DMS 273 treated with DMSO at 0.1 percent for 48 hours (cell line): ENCODE measurements around the gene ZNF512.
"Not testable (repeated sequence)": the region's sequence is repeated elsewhere in the genome, so short reads cannot be mapped to it uniquely, and the experiment has no call there.

Source experiments
- DNase-seq: peaks from one replicate; lab custom pipeline; 2025; lab: John Stamatoyannopoulos, UW

The ZNF512 gene

DNA sequence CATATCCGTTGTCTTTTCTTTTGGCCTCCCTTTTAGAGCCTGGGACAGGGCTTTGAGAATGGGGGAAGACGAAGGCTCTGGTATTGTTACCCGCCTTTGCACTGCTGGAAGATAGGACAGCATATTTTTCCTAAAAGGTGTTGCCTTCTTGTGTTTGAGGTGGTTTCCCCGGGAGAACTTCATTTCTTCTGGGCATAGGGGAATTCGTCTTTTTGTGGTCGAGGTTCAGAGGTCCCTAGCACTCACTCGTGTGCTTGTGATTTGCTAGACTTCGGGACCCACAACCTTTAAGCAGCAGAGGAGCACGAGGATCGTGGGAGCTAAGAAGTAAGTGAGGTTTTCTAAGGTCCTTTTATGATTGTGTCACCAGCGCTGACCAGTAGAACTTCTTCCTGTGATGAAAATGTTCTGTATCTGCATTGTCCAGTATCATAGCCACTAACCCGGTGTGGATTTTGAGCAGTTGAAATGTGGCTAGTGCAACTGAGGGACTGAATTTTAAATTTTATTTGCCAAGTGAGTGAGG, 611 bp downstream of the ZNF512 start:
- no peak for DNase-seq

DNA sequence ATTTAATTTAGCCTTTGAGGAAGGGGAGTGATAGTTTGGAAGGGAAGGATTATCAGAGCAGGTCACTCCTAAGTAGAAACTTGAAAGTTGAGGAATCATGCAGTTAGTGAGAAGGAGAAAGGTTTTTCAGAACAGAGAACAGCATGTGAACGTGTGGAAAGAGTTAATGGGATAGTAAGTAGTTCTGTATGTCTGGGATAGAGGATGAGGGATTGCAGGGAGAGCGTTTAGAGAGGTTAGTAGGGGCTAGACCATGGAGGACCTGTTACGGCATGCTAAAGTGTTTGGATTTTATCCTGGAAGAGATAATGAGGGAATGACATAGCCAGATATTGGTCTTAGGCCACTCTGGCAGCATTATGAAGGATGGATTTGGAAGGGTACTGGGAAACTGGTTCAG, 1.8 kb downstream of the ZNF512 start:
- no peak for DNase-seq

DNA sequence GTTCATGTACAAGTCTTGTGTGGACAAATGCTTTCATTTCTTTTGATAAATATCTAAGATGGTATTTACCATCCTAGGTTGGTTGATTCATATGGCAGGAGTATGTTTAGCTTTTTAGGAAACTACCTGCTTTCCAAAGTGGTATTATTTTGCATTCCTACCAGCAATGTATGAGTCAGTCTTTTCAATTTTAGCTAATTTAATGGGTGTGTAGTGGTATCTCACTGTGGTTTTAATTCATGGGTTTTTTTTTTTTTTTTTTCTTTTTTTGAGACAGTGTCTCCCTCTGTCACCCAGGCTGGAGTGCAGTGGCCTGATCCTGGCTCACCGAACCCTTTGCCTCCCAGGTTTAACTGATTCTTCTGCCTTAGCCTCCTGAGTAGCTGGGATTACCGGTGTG, 4.2 kb downstream of the ZNF512 start:
- DNase-seq, result no peak

DNA sequence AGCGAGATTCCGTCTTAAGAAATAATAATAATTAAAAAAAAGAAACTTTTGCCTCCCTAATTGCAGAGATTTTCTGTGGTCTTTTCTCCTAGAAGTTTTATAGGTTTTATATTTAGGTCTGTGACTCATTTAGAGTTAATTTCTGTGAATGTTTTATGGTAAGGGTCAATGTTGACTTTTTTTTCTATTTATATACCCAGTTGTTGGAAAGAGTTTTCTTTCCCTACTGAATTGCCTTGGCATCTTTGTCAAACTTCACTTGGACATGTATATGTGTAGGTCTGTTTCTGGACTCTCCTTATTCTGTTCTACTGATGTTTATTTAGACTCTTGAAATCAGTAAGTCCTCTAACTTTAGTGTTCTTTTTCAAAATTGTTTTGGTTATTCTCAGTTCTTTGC, 5.5 kb downstream of the ZNF512 start:
- DNase-seq, result no peak

DNA sequence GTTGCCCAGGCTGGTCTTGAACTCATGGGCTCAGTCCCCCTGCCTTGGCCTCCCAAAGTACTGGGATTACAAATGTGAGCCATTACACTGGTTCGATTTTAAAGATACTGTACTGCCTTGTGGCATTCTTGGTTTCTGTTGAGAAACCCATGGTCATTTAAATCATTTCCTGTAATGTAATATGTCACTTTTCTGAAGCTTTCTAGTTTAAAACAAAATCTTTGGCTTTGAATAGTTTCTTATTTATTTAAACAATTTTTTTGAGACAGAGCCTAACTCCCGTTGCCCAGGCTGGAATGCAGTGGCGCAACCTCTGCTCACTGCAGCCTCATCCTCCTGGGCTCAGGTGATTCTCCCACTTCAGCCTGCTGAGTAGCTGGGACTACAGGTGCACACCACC, 8.9 kb downstream of the ZNF512 start:
- no peak for DNase-seq

GRCh38 chr2:27593240-27593639, 10.4 kb downstream of the ZNF512 start:
- DNase-seq, result no peak

- DNase-seq, result not testable (repeated sequence)
Measured at GRCh38 chr2:27594020-27594703, 11.3 kb downstream of the ZNF512 start.

GRCh38 chr2:27595412-27595811, 12.6 kb downstream of the ZNF512 start:
- DNase-seq, result not testable (repeated sequence)

DNA sequence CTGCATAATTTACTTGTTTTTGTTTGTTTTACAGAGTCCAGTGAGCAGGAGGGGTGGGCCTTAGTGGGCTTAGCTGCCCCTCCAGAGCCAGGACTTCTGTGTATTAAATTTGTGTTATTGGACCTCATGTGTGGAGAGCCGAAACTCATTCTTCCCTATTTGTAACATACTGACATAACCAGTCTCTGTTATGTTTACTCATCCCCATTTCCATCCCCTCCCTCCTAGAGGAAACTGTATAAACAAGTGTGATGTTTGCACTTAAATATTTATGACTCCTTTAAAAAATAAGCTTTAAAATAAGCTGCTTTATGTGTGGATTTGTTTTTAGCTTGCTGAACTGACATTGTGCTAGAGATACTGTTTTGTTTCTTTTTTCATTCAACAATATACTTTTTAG, 13.8 kb downstream of the ZNF512 start:
- DNase-seq, result no peak

DNA sequence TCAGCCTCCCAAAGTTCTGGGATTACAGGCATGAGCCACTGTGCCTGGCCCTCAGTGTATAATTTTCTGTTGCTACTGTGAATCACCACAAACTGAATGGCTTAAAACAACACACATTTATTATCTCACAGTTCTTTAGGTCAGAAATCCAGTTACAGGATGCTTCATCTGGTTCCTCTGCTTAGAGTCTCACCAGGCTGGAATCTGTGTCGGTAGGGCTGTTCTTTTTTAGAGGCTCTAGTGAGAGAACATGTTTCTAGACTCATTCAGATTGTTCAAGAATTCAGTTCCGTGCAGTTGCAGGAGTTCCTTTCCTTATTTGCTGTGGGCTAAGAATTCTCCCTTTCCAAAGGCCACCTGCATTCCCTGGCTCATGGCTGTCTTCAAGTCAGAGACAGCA, 23.8 kb downstream of the ZNF512 start:
- DNase-seq, result no peak

DNA sequence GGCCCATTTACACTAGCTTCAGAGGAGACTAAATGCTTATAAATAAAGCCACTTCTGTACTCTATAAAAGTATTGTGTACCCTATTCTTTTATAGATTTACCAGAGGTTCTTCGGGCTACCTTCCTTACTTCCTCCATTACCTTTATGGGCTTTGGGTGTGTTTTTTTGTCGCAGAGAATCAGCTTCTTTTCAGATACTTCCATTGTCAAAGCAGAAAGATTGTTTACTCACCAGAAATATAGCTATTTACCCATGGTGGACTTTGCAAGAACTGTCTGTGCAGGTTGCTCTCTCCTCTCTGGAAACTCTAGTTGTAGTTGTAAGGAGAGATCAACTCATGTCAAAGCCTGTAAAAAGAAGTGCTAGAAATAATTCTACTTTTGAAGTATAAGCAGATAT, 31.1 kb downstream of the ZNF512 start:
- no peak for DNase-seq

- peak; percentile 8 for DNase-seq
Measured at GRCh38 chr2:27615316-27615715, 32.5 kb downstream of the ZNF512 start.

- no peak for DNase-seq
Measured at GRCh38 chr2:27621524-27621923, 38.7 kb downstream of the ZNF512 start.

- DNase-seq, result no peak
Measured at GRCh38 chr2:27622921-27623384, 40.1 kb downstream of the ZNF512 start.

GRCh38 chr2:27624943-27625342, 42.1 kb downstream of the ZNF512 start:
- DNase-seq, result no peak

DNA sequence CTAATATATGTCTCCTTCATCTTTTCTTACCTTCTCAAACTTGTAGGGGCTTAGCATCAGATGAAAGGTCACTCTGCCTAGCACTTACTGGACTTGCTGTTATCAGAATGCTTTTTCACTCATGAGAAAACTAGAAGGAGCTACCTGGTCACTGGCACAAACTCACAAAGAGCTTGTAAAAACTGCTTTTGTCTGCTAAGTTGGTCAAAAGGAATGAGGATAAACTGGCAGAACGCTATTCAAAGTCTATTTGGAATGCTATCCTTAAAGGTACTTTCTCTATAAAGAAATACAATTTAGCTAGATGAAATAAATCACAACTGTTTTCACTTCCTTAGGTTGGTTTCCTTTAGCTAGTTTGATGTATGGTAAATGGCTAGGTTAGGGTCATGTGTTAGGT, 43.5 kb downstream of the ZNF512 start:
- DNase-seq, result not testable (repeated sequence)

DNA sequence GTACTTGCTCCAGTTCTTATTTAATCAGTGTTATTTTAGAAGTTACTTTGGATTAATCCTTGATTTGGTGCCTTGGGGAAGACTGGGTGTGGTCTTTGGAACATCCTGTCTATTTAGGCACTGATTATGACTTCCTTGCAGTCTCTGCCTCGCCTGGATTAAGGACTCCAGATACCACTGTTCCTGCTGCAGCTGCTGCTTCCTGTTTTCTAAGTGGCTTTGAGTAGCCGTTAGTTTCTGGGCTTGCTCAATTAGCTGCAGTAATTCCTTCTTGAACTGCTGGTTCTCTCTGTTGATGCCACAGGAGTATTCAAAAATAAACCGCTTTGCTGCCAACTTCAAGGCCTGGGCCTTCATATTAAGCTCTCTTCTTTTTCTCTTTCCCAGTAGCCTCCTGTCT, 44.1 kb downstream of the ZNF512 start:
- not testable (repeated sequence) for DNase-seq

DNA sequence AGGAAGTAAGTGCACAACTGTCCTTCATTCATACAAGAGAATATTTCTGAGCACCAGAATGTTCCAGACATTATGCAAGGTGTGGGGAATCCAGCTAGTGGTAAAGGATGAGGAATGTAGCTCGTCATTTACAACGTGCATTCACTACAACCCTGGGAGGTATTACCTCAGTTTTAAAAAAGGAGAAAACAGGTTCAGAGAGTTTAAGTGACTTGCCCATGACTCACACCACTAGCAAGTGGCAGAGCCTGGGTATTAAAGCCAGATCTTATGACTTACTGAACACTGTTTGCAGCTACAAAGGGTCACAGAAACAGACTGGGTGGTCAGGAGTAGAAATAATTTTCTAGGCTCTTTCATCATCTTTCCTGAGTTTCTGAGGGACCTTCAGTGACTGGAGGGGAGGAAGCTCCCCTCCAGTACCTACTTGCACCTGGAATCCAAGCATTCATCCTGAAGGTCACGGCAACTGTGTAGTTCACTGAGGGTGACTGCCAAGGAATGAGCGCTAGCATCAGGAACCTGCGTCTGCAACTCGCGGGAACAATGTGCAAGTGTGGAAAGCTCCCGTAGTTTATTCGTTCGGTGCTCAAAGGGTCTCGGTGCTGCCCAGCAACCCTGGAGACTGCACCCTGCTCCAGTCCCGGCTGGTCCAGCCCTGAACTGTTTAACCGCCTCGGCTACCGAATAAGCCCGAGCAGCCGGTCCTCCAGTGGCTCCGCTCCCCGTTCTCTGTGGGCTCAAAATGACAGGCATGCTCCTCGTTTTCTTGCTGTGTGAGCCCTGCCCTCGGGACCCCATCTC, 45.3 kb downstream of the ZNF512 start:
- no peak for DNase-seq

DNA sequence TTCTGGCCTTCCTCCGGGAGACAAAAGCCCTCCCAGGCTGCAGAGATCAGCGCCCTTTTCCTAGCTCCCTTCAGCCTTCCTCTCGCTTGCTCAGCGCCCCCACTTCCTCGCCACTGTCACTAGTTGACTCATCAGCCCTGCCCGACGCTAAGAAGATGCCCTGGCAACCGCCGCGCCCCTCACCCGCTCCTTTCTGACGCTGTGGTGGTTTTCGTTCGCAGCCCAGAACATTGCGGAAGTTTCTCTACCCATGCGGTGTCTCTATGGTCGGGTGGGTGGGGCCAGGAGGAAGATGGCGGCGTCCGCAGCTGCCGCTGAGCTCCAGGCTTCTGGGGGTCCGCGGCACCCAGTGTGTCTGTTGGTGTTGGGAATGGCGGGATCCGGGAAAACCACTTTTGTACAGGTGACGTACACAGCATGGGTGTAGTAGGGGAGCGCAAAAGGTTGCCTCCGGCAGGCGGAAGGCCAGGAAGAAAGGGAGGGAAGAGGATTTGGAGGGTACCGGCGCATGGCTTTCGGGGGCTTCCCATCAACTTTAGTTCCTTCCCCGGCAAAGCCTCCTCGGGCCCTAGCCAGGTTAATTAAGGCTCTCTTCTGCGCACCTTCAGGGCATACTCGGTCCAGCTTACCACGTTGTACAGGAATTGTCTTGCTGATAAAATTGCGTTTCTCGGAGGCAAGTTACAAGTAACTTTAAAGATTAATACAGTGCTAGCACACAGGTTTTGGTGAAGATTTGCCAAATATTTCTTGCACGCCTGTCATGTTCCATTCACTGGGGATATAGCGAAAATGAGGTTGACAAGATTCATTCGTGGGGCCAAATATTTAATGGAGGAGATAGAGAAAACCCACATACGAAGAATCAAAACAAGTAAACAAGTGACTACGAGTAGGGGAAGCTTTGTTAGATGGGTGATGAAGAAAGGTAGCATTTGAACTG, 46.2 kb downstream of the ZNF512 start, which contains the start of the genes CCDC121 and GPN1:
Gene CCDC121, minus strand, starts transcription at position 246 of the 943 bp plus-strand sequence. CDS start 1,213 bp downstream, outside the sequence.
Gene GPN1, plus strand, starts transcription at position 284 of the 943 bp plus-strand sequence. Its CDS starts 9 bp downstream, at position 293.
- DNase-seq, result peak; percentile 69

GRCh38 chr2:27630257-27630656, 47.4 kb downstream of the ZNF512 start:
- not testable (repeated sequence) for DNase-seq

DNA sequence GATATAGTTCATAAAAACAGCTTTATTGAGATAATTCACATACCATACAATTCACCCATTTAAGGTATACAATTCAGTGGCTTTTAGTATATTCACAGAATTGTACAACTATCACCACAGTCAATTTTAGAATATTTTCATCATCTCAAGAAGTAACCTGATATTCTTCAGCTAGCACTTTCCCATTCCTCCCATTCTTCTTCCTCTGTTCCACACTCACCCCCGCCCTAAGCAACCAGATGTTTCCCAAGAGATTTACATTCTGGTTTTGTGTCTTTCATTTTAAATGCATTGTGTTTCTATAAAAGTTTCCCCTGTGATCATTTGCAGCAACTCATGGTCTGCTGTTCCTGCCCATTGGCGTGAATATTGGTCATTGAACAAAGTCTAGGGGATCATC, 51.4 kb downstream of the ZNF512 start:
- DNase-seq, result no peak

GRCh38 chr2:27636766-27637165, 53.9 kb downstream of the ZNF512 start:
- DNase-seq, result no peak
